GM12801 (cell line): Measurements from ENCODE around the gene LDB2.

ENCODE experiments used
- TF ChIP-seq, protein P1 (sequence below): IDR thresholded peaks from one replicate; pipeline ENCODE4 v1.5.1; 2011; ENCODE audit warnings: control low read depth; ENCODE audit not compliant: insufficient read length; ENCODE audit errors: extremely low read depth

Gene LDB2

DNA sequence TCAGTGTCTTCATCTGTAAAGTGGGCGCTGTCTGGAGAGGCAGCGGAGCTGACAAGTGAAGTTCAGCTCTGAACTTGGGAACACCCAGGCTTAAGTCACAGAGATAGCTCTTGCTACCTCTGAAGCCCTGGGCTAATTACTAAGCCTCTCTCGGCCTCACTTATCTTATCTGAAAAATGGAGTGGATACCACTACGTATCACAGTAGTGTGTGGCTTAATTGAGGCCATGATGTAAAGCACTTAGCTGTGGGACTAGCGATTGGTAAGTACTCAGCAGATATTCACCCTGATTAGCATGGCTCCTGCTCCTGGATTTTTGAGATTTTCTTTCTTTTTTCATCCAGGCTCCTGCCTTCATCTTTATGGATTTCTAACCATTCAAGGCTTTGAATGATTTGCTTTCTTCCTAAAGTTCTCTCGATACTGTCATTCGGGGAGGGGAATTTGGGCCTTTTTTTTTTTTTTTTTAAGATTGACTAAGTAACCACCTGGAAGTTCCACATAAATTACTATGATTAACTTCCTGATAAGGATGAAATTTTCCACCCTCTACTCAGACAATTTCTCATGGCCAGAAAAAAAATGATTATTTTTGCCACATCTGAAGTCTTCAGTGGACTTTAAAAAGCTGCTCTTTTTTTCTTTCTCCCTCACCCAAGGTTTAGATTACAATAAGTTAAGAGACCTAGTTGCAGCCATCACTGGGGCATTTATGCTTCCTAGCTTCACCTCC, 17.1 kb downstream of the LDB2 start:
- TF ChIP-seq, protein P1, sequence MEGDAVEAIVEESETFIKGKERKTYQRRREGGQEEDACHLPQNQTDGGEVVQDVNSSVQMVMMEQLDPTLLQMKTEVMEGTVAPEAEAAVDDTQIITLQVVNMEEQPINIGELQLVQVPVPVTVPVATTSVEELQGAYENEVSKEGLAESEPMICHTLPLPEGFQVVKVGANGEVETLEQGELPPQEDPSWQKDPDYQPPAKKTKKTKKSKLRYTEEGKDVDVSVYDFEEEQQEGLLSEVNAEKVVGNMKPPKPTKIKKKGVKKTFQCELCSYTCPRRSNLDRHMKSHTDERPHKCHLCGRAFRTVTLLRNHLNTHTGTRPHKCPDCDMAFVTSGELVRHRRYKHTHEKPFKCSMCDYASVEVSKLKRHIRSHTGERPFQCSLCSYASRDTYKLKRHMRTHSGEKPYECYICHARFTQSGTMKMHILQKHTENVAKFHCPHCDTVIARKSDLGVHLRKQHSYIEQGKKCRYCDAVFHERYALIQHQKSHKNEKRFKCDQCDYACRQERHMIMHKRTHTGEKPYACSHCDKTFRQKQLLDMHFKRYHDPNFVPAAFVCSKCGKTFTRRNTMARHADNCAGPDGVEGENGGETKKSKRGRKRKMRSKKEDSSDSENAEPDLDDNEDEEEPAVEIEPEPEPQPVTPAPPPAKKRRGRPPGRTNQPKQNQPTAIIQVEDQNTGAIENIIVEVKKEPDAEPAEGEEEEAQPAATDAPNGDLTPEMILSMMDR = no peak

DNA sequence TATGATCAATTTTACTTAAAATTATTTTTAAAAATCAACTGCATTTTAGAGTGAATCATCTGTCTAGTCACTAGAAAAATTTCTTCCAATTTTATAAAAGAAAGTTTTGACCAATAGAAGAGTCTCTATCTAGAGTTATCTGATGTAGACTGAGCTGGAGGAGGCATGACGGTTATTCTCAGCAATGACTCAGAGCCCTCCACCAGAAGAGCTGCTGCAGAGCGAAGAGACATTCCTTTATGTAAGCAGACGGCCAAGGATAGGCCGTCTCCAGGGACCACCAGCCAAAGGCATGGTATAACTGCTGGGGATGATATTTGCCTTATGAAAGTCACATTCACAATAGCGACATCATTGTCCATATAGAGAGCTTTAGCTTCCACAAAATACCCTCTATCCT, 23.0 kb downstream of the LDB2 start:
- TF ChIP-seq, protein P1 = no peak

DNA sequence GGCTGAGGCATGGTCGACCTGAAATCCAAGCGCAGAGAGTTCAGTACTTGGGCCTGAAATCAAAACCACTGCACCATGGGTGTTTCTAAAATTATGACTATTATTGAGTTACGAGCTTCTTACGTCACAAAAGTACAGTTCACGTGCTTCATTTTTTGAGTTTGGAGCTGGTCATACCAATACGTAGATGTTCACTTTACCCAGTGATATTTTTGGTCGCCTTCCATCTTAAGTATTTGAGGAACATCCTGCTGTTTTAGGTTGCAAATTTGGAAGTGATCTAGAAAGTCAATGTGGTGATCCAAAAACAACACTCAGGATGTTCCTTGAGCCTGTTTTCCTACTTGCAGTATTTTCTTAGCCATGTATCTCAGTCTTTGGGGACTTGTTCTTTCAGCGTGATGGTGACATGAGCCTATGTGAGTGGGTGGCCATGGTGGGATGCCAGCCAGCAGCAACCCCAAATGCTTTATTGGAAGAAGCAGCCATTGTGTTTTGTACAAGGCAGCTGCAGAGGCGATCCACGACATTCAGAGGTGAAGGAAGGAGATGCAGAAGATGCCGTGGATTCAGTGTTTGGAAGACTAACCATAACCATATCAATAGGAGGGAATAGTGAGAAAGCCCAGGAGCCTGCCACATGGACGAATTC, 28.7 kb downstream of the LDB2 start:
- TF ChIP-seq, protein P1 = no peak

DNA sequence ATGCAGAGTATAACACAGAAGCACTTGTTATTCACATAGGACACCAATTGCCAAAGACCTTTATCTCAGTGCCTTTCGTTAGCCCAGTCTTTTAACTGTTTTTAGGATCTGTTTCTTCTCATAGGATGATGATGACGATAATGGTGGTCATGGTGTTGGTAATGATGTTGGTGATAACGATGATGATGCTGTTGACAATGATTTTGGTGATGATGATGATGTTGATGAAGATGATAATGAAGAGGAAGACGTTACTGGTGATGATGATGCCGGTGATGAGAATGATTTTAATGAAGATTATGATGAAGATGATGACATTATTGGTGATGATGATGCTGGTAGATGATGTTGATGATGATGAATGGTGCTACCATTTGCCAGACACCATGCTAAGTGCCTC, 29.8 kb downstream of the LDB2 start:
- TF ChIP-seq, protein P1 = no peak

DNA sequence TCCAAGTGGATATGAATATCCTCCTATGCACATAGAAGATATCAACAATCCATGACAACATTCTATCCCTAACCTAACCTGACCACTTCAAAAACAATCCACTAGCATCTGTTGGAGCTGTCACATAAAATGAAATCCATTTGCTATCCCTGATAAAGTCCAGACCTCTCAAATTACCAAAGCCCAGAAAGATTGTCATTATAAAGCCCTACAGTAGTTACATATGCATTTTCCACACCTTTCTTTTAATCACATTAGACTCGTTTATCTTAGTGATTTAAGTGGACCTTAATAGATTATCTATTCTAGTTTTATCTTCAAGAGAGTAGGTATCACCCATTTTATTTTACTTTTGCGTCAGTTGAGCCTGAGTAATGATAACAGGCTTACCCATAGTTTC, 30.6 kb downstream of the LDB2 start:
- TF ChIP-seq, protein P1 = no peak

DNA sequence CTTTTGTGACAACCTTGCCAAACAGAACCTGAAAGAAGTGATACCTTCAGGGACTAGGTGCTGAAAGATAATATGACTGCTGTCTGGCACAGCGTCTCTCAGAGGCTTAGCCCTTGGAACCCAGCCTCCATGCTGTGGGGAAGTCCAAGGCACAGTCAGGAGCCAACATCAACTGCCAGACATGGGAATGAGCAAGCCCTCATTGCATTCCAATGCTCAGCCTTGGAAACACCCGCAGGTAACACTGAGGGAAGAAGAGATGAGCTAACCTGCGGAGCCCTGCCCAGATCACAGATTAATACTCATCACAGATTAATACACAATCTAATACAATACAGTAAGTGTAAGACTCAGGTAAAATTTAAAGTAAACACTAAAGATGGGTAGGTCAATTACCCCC, 31.5 kb downstream of the LDB2 start:
- TF ChIP-seq, protein P1 = no peak

DNA sequence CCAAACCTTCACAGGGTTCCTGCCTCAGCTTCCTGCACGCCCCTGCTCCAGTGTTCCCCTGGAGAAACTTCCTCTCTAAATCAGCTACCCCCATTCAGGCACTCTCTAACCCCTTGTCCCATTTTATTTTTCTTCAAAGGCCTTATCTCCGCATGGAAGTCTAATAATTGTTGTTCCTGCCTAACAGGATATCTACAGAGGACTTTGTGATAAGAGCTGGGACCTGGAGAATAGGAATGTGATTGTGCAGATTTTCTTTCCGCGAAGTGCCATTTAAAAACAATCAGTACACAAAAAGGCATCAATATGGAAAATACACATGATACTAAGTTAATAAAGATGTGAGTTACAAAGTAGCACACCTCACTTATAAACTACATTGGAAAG, 32.6 kb downstream of the LDB2 start:
- TF ChIP-seq, protein P1 = no peak
